ENCODE results near the gene CAPN5.
"Not testable (repeated sequence)": the region's sequence is repeated elsewhere in the genome, so short reads cannot be mapped to it uniquely, and the experiment has no call there.

CAPN5 gene

DNA sequence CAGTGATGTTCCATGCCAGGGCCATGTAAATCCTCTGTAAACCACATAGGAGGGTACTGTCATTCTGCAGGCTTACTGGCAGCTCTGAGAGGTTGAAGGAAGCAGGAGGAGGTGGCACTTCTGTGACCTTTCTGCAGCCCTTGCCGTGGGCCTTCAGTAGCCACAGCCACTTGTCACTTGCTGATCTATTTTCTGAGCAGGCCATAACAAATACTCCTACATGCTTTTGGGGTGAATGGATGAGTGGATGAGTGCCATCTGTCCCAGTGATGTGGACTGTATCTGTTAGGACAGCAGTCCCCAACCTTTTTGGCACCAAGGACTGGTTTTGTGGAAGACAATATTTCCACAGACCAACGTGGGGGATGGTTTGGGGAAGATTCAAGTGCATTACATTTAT, 22.4 kb upstream of the CAPN5 start:
- DNase-seq (ENCODE audit: low spot score) = no peak

GRCh38 chr11:77044886-77045285, 21.9 kb upstream of the CAPN5 start:
- DNase-seq (ENCODE audit: low spot score) = no peak

DNA sequence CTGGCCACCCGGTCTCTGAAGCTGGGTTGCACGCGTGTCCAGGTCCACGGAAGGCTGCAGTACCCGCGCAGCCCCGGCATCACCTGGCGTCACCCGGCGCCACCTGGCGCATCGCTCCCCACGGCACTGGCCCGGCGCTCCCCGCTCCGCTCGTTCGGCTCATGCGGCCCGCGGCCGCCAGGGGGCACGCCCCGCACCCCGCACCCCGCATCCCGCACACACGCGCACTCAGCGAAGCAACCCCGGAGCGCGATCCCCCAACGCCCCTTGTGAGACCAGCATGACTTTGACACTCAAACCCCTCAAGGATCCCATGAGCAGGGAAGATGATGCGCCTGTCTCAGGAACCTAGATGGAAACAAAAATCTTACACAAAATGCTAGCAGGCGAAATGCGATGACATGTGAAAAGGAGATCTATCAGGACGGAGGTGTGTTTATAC, 20.7 kb upstream of the CAPN5 start:
- peak; percentile 88 for DNase-seq (ENCODE audit: low spot score)

GRCh38 chr11:77047007-77047927, 19.5 kb upstream of the CAPN5 start:
- peak; percentile 51 for DNase-seq (ENCODE audit: low spot score)

GRCh38 chr11:77047928-77048446, 18.8 kb upstream of the CAPN5 start:
- not testable (repeated sequence) for DNase-seq (ENCODE audit: low spot score)

DNA sequence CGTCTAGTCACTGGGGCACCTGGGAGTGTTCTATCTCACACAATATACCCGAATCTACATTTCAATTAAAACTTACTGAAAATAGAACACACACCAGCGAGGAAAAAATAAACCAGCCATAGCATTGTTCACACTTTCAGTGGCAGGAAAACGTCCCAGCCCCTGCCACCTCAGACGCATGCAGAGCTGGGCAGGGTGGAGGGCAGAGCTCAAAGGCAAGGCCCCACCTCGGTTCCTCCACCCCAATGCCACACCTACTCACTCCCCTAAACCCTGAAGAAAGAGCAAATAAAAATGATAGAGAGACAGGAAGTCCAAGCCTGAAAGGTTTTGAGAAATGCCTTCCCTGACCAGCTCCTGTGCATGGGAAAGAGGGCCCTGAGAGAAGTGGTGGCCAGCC, 17.7 kb upstream of the CAPN5 start:
- no peak for DNase-seq (ENCODE audit: low spot score)

GRCh38 chr11:77051511-77051910, 15.3 kb upstream of the CAPN5 start:
- DNase-seq (ENCODE audit: low spot score) = no peak

DNA sequence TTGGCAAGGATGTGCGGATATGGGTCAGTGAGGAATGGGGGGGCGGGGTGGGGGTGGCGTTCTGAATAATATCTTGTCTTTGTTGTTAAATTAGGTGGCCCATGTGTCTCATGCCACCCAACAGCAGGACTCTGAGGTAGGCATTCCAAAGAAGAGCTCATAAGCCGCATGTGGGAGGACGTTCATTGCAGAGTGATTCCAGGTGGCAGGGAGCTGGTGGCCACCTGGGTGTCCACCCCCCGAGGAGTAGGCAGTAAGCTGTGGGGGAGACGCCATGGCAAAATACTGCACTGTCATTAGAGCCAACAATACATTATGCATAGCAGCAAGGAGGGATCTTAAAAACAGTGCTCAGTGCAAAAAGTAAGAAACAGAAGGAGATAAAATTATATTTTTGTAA, 14.3 kb upstream of the CAPN5 start:
- DNase-seq (ENCODE audit: low spot score) = no peak

GRCh38 chr11:77053217-77054015, 13.4 kb upstream of the CAPN5 start:
- DNase-seq (ENCODE audit: low spot score) = no peak

DNA sequence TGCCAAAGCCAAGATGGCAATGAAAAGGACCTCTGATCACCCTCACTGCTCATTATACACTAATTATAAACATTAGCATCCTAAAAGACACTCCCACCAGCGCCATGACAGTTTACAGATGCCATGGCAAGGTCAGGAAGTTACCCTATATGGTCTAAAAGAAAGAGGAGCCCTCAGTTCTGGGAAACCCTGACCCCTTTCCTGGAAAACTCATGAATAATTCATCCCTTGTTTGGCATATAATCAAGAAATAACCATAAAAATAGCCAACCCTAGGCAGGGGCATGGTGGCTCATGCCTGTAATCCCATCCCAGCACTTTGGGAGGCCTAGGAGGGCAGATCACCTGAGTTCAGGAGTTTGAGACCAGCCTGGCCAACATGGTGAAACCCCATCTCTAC, 12.7 kb upstream of the CAPN5 start:
- DNase-seq (ENCODE audit: low spot score) = no peak

GRCh38 chr11:77055101-77055561, 11.6 kb upstream of the CAPN5 start:
- DNase-seq (ENCODE audit: low spot score) = no peak

DNA sequence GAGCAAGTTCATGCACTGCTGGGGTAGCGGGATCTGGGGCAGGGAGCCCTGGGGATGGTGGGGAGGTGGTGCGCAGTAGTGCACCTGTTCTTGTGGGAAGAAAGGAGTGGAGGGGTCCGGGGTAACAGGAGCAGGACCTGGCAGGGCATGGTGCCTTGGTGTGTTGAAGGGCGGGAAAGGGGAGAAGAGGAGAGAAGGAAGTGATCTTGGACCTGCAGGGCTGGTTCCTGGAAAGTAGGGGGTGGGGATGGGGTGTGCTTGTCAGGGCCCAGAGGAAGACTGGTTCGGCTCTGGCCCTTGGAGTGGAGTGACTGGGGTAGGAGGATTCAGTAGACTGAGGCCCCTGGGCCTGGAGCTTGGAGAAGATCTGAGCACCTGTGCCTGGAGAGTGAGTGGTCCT, 10.9 kb upstream of the CAPN5 start:
- DNase-seq (ENCODE audit: low spot score) = no peak

DNA sequence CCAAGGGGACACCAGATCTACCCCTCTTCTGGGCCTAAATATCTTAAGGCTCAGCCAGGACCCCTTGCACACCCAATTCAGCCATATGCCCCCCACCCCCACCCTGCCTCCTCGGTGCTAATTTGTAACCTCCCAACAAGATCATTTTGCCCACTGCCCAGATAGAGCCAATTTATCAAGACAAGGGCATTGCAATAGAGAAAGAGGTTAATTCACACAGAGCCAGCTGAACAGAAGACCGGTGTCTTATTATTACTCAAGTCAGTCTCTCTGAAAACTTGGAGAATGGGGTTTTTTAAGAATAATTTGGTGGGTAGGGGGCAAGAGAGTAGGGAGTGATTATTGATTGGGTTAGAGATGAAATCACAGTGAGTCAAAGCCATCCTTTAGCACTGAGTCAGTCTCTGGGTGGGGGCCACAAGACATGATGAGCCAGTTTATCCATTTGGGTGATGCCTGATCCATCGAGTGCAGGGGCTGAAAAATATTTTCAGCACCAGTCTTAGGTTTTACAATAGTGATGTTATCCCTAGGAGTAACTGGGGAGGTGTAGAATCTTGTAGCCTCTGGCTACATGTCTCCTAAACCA, 9.9 kb upstream of the CAPN5 start:
- no peak for DNase-seq (ENCODE audit: low spot score)

DNA sequence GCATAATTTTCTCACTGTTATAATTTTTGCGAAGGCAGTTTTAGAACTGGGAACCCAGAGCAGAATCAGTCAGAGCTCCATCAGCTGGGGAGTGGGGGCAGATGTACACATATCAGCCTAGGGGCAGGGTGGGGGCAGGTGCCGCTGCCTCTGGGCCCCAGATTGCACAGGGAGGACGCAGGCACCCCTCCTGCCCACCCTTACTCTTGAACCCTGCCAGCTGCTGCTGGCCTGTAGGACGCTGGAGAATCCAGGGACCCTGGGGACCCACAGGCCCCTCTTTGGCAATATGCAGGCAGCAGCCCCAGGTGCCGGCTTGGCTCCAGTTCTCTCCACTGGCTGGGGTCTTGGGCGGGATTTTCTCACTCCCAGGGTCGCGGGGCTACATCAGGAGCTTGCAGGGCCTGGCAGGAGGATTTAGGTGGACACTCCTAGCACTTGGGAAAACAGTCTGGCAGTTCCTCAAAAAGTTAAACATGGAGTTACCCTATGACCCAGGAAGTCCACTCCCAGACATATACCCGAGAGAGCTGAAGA, 8.8 kb upstream of the CAPN5 start:
- no peak for DNase-seq (ENCODE audit: low spot score)

GRCh38 chr11:77058900-77059299, 7.9 kb upstream of the CAPN5 start:
- DNase-seq (ENCODE audit: low spot score) = no peak

GRCh38 chr11:77059806-77060205, 7.0 kb upstream of the CAPN5 start:
- DNase-seq (ENCODE audit: low spot score) = no peak

- no peak for DNase-seq (ENCODE audit: low spot score)
Observed at GRCh38 chr11:77060234-77060633, 6.5 kb upstream of the CAPN5 start.

DNA sequence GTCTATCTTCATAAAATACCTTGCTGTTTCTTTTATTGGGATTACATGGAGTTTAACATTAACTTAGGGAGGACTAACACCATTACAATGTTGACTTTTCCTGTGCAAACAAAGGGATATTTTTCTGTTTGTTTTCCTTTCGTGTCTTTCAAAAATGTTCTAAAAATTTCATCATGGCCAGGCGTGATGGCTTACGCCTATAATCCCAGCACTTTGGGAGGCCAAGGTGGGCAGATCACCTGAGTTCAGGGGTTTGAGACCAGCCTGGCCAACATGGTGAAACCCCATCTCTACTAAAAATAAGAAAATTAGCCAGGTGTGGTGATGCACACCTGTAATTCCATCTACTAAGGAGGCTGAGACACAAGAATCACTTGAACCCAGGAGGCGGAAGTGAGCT, 5.5 kb upstream of the CAPN5 start:
- DNase-seq (ENCODE audit: low spot score) = not testable (repeated sequence)

DNA sequence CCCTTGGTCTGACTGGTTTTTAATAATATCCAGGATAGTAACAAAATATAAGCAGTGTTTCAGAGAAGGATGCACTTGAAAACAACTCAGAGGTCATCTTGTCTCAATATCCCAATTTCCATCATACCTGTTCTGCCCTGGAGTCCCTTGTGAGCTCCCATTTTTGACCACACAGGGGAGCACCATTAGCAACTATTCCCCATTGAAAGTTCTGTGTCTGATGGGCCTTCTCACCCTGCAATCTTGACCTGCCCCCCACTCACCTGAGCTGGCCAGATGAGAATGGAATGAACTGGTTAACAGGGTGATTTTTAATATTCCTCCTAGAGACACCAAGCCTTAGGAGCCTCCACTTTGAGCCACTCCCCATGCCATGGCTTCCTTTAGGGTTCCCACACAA, 3.8 kb upstream of the CAPN5 start:
- DNase-seq (ENCODE audit: low spot score) = no peak

DNA sequence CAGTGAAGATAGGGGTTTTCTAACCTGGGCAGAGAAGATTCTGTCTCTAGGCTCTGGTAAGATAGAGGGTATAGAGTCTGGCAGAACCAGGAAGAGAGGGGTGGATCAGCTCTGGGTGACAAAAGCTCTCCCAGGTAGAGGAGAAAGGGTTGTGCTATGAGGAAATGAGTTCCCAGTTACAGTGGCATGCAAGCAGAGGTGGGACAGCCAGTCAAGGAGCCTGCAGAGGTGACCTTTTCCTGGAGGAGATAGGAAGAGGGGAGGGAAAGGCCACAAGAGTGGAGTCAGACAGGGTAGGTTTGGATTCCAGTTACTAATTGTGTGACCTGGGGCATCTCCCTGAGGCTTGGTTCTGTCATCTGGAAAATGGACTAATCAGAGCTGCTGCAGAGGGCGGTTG, 3.4 kb upstream of the CAPN5 start:
- no peak for DNase-seq (ENCODE audit: low spot score)

GRCh38 chr11:77063861-77064260, 2.9 kb upstream of the CAPN5 start:
- DNase-seq (ENCODE audit: low spot score) = no peak

DNA sequence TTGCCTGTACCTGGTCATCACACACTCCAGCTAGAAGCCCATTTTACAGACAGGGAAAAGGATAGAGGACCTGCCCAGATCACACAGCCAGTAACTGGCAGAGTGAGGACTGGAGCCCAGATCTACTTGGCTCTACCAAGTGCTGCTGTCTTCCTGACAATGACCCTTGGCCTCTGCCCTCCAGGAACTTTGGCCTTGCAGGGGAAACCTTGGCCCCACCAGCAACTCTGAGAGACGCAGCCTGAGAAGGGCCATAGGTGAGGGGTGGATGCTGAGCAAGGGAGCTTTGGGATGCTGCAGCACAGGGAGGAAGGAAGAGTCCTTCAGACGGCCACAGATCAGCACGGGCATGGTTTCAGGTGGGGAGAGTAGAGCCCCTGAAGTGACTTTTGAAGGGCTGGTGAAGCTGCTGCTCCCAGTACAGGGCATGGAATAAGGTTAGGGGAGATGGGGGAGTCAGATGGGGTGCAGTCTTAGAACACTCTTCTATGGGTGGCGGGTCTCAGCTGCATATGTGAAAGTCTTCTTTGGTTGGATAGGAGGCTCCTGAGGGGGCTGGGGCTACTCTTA, 2.0 kb upstream of the CAPN5 start:
- DNase-seq (ENCODE audit: low spot score) = no peak

Data from HuH-7.5 (cell line).